Keratinocyte (primary cell): ENCODE data around the gene DENND4C. TPM values are rescaled to one million over a fixed set of nuclear protein-coding genes. Genes with fewer than 3 reads are reported as not detected.

ENCODE experiments used
- DNase-seq: peaks from one replicate; pipeline ENCODE4 v3.0.0-alpha.2; 2011; ENCODE audit warnings: low read depth, missing footprints, low spot score
- FAIRE-seq: peaks from 2 replicates; lab custom pipeline; 2011; peaks lifted over from hg19 to GRCh38; lab: Jason Lieb, UNC
- H2AFZ ChIP-seq: 2 replicates; pipeline ENCODE4 v1.6.0; 2012; ENCODE audit warnings: low read length, control low read depth, inconsistent platforms; ENCODE audit not compliant: control insufficient read depth
- H3K27ac ChIP-seq: 2 replicates; pipeline ENCODE4 v1.5.1; 2011; ENCODE audit warnings: low read length; ENCODE audit not compliant: control insufficient read depth, insufficient read depth
- H3K27me3 ChIP-seq: 3 replicates; pipeline ENCODE4 v1.6.0; 2011; ENCODE audit warnings: low read length; ENCODE audit not compliant: control insufficient read depth, insufficient read depth; ENCODE audit errors: extremely low read depth
- H3K36me3 ChIP-seq, 2 experiments: 2 replicates in 1 of 2; 3 replicates in 1 of 2; pipeline ENCODE4 v1.5.1; 2011; ENCODE audit warnings: low read length in 2 of 2, mild to moderate bottlenecking in 1 of 2; ENCODE audit not compliant: control insufficient read depth in 2 of 2, insufficient read depth in 2 of 2; ENCODE audit errors: extremely low read depth in 1 of 2
- H3K4me1 ChIP-seq: 3 replicates; pipeline ENCODE4 v1.5.1; 2011; ENCODE audit warnings: low read length; ENCODE audit not compliant: control insufficient read depth, insufficient read depth; ENCODE audit errors: extremely low read depth
- H3K4me2 ChIP-seq: 3 replicates; pipeline ENCODE4 v1.6.0; 2011; ENCODE audit warnings: low read depth, low read length; ENCODE audit not compliant: control insufficient read depth, insufficient read depth; ENCODE audit errors: extremely low read depth
- H3K4me3 ChIP-seq, 3 experiments: fragments of 200-600 bp in 1 of 3; sonication (generic) in 1 of 3; 2 replicates in 2 of 3; 3 replicates in 1 of 3; pipeline ENCODE4 v1.5.1; 2011 to 2016; ENCODE audit warnings: low read length in 3 of 3, mild to moderate bottlenecking in 3 of 3, control low read depth in 2 of 3, inconsistent platforms in 1 of 3, low read depth in 1 of 3, mixed read lengths in 1 of 3, mixed run types in 1 of 3, moderate library complexity in 1 of 3; ENCODE audit not compliant: control insufficient read depth in 2 of 3, insufficient read depth in 2 of 3; ENCODE audit errors: extremely low read depth in 1 of 3
- H3K79me2 ChIP-seq: 2 replicates; pipeline ENCODE4 v1.6.0; 2012; ENCODE audit warnings: low read length; ENCODE audit not compliant: control insufficient read depth, insufficient read depth
- H3K9ac ChIP-seq: 3 replicates; pipeline ENCODE4 v1.6.0; 2011; ENCODE audit warnings: low read length; ENCODE audit not compliant: control insufficient read depth, insufficient read depth; ENCODE audit errors: extremely low read depth
- H3K9me1 ChIP-seq: 3 replicates; pipeline ENCODE4 v1.6.0; 2011; ENCODE audit warnings: low read length; ENCODE audit not compliant: control insufficient read depth, insufficient read depth; ENCODE audit errors: extremely low read depth
- H3K9me3 ChIP-seq: 2 replicates; pipeline ENCODE4 v1.5.1; 2012; ENCODE audit warnings: low read depth, low read length; ENCODE audit not compliant: control insufficient read depth
- H4K20me1 ChIP-seq: 3 replicates; pipeline ENCODE4 v1.6.0; 2011; ENCODE audit warnings: low read length; ENCODE audit not compliant: control insufficient read depth, insufficient read depth; ENCODE audit errors: extremely low read depth
- EZH2 ChIP-seq: IDR thresholded peaks from one replicate; pipeline ENCODE4 v1.6.1; 2012; ENCODE audit warnings: inconsistent platforms, mild to moderate bottlenecking, low read length, moderate library complexity
- dilution Hi-C: fragments of 300-500 bp; cut with MboI; formaldehyde crosslinking; loops from one replicate; pipeline ENCODE4 v1.7.0; 2020; ENCODE audit warnings: low sequenced_read_pairs; ENCODE audit not compliant: extremely low pct_ligation_motif_present
- polyA plus RNA-seq, 5 experiments: library from polyadenylated mRNA; depleted of rRNA in 3 of 5; stranded (reverse) in 3 of 5; stranded (forward) in 1 of 5; unstranded in 1 of 5; fragments of >200 nt; gene quantifications; 1 replicate in 1 of 5; 2 replicates in 3 of 5; 3 replicates in 1 of 5; pipeline versions ENCODE4 v1.2.1 to v1.2.3, GENCODE V29; 2011 to 2012; ENCODE audit warnings: missing spikeins in 2 of 5, low read depth in 1 of 5, low replicate concordance in 1 of 5
- TF ChIP-seq, protein P1 (sequence below), 3 experiments: IDR thresholded peaks in 1 of 3; conservative IDR thresholded peaks in 1 of 3; optimal IDR thresholded peaks in 1 of 3; 2 replicates in 2 of 3; 3 replicates in 1 of 3; pipeline versions ENCODE3 to v1.5.1; 2011; ENCODE audit warnings: low read length in 3 of 3, mild to moderate bottlenecking in 3 of 3, moderate library complexity in 2 of 3, control low read depth in 1 of 3, inconsistent platforms in 1 of 3; ENCODE audit not compliant: insufficient read depth in 2 of 3; ENCODE audit errors: extremely low read depth in 1 of 3

The DENND4C gene
- polyA plus RNA-seq, 1 donor (not counting 4 experiments of a cell fraction or from before 2014, with no cell fraction given): 25.6 TPM

GRCh38 chr9:19288081-19288480 lies 57.6 kb downstream of the DENND4C start:
- Histone ChIP-seq H2AFZ (no peak overlapping the region), H3K27me3 (no peaks in the 10 kb centered on the region), H3K4me1 (peaks cover 5% of the 10 kb centered on the region), H3K9ac (no peak overlapping the region), H3K4me2 (no peak overlapping the region), H3K36me3 (no peaks in the 10 kb centered on the region), H4K20me1 (no peaks in the 10 kb centered on the region), H3K79me2 (peaks cover 9% of the 10 kb centered on the region), H3K9me1 (no peaks in the 10 kb centered on the region), H3K9me3 (no peaks in the 10 kb centered on the region), H3K27ac (no peak overlapping the region), H3K4me3 (no peak overlapping the region)
- dilution Hi-C loops: no loop called here
- FAIRE-seq: no peak
- no peak for TF ChIP-seq EZH2
- TF ChIP-seq, protein P1, sequence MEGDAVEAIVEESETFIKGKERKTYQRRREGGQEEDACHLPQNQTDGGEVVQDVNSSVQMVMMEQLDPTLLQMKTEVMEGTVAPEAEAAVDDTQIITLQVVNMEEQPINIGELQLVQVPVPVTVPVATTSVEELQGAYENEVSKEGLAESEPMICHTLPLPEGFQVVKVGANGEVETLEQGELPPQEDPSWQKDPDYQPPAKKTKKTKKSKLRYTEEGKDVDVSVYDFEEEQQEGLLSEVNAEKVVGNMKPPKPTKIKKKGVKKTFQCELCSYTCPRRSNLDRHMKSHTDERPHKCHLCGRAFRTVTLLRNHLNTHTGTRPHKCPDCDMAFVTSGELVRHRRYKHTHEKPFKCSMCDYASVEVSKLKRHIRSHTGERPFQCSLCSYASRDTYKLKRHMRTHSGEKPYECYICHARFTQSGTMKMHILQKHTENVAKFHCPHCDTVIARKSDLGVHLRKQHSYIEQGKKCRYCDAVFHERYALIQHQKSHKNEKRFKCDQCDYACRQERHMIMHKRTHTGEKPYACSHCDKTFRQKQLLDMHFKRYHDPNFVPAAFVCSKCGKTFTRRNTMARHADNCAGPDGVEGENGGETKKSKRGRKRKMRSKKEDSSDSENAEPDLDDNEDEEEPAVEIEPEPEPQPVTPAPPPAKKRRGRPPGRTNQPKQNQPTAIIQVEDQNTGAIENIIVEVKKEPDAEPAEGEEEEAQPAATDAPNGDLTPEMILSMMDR (optimal IDR thresholded peaks at IDR 0.05 in 1 of 3, IDR thresholded peaks at IDR 0.05 in 1 of 3, conservative IDR thresholded peaks at IDR 0.05 in 1 of 3; ENCODE audit: extremely low read depth in 1 of 3, insufficient read depth in 2 of 3, low read length in 3 of 3): no peak
- DNase-seq: no peak

DNA sequence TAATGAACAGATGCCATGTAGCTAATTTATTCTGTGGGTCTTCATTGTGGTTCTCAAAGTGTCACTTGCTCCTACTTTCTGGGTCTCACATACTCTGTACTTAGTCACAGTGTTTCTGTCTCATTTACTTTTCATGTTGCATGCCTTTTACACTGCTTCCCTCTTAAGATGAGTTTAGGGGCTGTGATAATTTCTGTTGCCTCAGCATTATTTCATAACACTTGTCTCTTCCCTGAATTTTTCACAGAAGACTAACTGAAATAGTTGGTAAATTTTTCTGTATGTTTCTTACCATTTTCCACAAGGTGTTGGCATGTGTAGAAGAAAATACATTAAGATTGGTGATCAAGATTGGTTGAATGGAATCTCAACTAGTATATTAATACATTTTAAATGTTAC lies 59.6 kb downstream of the DENND4C start:
- Histone ChIP-seq H3K9me3 (no peaks in the 10 kb centered on the region), H3K36me3 (no peaks in the 10 kb centered on the region), H3K4me3 (no peak overlapping the region), H3K4me2 (no peak overlapping the region), H2AFZ (no peak overlapping the region), H3K9ac (no peak overlapping the region), H3K27me3 (no peaks in the 10 kb centered on the region), H3K9me1 (no peaks in the 10 kb centered on the region), H3K27ac (no peak overlapping the region), H4K20me1 (no peaks in the 10 kb centered on the region), H3K79me2 (peaks cover 3% of the 10 kb centered on the region), H3K4me1 (peaks cover 5% of the 10 kb centered on the region)
- TF ChIP-seq EZH2: no peak
- TF ChIP-seq, protein P1 (optimal IDR thresholded peaks at IDR 0.05 in 1 of 3, IDR thresholded peaks at IDR 0.05 in 1 of 3, conservative IDR thresholded peaks at IDR 0.05 in 1 of 3; ENCODE audit: extremely low read depth in 1 of 3, insufficient read depth in 2 of 3, low read length in 3 of 3): no peak
- dilution Hi-C loops: no loop called here
- no peak for FAIRE-seq
- no peak for DNase-seq
